Measurements from ENCODE around the gene IGSF6.

DNA sequence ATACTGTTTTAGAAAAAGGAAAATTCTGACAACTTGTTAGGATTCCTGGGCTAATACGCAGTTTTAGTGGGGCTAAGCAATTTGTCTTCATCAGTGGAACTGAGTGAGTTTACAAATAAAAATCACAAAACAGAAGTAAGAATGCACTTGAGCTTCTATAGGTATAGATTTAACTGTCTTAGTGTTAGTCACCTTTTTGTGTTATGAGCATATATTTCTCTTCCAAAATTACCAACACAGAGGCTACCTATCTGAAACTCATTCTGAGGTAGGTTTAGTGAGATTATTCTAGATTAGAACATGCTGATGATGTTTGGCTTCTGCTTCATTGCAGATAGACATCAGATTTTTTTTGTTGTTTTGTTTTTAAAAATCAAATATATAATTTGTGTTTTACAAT lies 29.9 kb downstream of the IGSF6 start:
- no peak for TF ChIP-seq EP300 (IDR thresholded peaks at IDR 0.05)
- TF ChIP-seq, protein P1, sequence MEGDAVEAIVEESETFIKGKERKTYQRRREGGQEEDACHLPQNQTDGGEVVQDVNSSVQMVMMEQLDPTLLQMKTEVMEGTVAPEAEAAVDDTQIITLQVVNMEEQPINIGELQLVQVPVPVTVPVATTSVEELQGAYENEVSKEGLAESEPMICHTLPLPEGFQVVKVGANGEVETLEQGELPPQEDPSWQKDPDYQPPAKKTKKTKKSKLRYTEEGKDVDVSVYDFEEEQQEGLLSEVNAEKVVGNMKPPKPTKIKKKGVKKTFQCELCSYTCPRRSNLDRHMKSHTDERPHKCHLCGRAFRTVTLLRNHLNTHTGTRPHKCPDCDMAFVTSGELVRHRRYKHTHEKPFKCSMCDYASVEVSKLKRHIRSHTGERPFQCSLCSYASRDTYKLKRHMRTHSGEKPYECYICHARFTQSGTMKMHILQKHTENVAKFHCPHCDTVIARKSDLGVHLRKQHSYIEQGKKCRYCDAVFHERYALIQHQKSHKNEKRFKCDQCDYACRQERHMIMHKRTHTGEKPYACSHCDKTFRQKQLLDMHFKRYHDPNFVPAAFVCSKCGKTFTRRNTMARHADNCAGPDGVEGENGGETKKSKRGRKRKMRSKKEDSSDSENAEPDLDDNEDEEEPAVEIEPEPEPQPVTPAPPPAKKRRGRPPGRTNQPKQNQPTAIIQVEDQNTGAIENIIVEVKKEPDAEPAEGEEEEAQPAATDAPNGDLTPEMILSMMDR (IDR thresholded peaks at IDR 0.05) = no peak
